Measurements from ENCODE around the gene MT1B.

MT1B gene

DNA sequence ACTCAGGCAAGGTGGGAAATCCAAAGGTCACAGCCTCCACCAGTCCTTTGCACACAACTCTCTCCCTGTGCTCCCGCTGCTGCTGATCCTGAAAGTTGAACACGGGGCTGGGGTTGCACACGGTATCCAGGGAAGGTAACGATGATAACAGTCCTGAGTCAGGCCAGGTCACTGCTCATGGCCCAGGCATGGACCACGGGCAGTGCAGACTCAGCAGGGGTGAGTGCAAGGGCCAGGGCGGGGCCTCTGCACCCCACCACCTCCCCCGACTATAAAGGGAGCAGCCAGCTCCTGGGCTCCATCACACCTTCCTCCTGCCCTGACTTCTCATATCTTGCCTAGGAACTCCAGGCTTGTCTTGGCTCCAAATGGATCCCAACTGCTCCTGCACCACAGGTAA, at the start of gene MT1B:
MT1B (plus strand) TSS at position 301 of the 400 bp plus-strand sequence; CDS start at position 369, 68 bp downstream.
- no peak for DNase-seq (ENCODE audit: low spot score)

DNA sequence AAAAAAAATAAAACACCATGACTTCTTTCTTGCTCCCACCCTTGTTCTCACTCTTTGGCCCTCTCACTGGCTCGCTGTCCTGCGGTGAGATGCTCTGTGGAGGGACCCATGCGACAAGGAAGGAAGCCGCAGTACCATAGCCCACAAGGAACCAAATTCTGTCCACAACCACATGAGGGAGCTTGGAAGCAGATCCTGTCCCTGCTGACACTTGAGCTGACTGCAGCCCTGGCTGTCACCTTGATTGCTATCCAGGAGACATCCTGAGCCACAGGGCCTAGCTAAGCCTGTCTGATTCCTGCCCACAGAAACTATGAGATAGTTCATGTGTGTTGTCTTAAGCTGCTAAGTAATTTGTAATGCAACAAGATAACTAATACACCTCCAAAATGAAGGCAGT, 48.1 kb upstream of the MT1B start:
- DNase-seq (ENCODE audit: low spot score) = no peak

DNA sequence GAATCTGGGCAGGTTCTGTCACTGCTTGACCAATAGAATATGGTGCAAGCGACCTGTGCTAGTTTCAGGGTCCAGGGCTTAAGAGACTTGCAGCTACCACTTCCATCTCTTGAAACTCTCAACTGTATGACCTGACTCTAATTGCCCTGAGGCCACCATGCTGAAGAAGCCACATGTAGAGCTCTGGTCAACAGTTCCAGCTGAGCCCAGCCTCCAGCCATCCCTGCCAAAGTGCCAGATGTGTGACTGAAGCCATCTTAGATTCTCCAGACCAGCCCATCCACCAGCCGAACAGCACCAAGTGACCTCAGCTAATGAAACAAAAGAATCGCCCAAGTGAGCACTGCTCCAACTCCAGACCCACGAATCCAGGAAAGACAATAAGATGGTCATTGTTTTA, 46.7 kb upstream of the MT1B start:
- no peak for DNase-seq (ENCODE audit: low spot score)

DNA sequence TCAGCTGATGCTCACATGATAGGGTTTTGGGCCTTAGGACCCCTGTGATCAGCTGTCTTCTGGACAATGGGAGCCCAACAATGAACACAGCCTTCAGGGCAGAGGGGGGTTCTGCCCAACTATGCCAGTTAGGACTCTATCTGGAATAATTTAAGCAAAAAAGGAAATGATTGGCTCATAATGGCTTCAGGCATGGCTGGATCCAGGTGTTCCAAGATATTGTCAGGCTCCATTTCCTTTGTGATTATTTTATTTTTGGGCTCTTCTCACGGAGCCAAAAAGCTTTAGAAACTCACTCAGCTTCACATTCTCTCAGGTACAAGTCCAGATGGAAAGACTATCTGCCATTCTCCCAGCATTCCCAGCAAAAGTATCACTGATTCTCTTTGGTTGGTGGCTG, 46.2 kb upstream of the MT1B start:
- no peak for DNase-seq (ENCODE audit: low spot score)

DNA sequence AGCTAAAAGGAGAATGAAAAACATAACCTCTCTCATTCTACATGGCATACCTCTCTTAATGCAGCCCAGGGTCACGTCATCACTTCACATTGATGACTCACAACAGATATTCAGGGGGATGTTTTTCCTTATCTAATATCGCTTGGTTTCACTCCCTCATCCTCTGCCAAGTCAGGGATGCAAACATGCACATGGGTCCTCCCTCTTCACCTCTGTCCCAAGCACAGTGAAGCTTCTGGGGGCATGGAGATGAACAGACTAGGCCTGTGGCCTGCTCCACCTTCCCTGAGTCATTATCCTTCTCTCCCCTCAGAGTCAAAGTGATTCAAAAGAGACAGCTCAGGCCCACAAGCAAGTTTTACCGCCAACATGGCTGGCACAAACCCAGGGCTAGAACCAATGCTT, 45.6 kb upstream of the MT1B start:
- DNase-seq (ENCODE audit: low spot score) = peak; percentile 65

DNA sequence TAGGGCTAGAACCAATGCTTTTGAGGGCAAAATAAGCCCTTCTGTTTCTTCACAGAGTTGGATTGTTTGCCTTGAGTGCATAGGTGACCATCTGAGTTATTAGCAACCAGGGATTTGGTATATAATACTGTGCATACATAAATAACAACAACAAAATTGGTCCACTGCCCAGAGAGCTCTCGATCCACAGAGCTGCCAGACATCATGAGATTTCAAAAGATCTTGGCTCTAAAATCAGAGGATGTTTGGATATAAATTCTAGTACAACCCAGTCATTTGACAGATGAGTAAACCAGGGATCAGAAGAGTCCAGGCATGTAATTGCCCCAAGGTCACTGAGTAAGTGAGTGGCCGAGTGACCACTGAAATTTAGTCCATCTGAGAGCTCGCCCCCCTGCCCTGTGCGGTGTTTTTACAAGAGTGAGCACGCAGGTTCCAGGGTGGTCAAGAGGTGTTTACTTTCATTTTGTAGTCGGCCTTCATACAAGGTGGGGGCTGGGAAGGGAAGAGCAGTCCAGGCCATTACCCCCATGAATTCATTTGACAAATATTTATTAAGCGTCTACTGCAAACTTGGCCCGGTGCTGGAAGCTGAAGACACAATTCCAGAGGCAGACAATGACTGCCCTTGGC, 45.1 kb upstream of the MT1B start:
- DNase-seq (ENCODE audit: low spot score) = peak; percentile 63

DNA sequence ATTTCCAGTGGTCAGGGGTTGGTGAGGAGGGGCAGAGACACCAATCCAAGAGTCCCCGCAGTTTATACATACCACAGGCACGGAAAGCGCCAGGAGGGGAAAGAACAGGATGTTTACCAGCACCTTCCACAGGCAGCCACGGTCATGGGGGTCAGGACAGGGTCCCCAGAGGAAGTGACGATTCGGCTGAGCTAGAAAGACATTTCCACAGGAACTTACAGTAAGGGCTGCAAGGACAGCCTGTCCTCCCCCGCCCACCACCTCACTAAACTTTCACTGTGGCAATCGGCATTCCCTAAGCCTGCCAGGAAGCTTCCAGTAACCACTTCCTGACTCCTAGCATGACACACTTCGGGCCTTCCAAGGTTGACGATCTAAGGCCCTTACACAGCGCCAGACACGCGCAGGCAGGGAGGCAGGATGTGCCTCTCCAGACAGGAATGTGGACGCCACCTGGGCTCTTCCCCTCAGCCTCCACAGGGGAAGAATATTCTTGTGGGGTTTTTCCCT, 44.5 kb upstream of the MT1B start:
- peak; percentile 92 for DNase-seq (ENCODE audit: low spot score)

DNA sequence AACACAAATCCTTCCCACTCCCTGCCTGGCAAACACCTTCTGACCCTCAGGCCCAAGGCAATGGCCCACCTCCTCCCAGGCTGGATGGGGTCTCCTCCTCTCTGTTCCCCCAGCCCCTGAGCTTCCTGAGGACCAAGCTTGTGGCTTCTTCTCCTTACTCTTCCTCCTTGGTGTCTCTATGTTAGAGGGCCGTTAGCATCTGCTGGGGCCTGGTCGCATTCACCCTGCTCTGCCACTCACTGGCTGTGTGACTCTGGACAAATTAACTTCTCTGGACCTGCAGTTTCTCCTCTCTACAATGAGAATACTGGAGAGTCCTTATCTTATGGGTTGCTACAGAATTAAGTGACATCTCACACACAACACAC, 44.0 kb upstream of the MT1B start:
- no peak for DNase-seq (ENCODE audit: low spot score)

DNA sequence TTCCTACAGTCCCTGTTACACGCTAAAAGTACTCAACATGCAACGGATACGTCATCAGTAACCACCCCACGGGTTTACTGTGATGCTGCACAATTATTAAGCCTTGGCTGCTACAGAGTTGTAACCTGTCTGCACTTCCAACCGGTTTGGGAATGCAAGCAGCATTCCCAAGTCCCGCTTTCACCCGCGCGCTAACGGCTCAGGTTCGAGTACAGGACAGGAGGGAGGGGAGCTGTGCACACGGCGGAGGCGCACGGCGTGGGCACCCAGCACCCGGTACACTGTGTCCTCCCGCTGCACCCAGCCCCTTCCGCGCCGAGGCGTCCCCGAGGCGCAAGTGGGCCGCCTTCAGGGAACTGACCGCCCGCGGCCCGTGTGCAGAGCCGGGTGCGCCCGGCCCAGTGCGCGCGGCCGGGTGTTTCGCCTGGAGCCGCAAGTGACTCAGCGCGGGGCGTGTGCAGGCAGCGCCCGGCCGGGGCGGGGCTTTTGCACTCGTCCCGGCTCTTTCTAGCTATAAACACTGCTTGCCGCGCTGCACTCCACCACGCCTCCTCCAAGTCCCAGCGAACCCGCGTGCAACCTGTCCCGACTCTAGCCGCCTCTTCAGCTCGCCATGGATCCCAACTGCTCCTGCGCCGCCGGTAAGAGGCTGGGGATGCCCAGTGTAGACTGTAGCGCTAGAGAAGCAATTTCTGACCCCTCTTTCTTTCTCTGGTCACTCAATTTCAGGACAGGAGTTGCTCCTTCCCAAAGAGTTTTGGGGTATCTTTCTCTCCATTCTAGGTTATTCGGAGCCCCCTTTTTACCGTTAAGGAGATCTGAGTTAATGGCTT, 43.4 kb upstream of the MT1B start, which contains the start of gene MT2A:
MT2A (plus strand) TSS at position 542 of the 833 bp plus-strand sequence; CDS start at position 614, 72 bp downstream.
- DNase-seq (ENCODE audit: low spot score) = peak; percentile 96

DNA sequence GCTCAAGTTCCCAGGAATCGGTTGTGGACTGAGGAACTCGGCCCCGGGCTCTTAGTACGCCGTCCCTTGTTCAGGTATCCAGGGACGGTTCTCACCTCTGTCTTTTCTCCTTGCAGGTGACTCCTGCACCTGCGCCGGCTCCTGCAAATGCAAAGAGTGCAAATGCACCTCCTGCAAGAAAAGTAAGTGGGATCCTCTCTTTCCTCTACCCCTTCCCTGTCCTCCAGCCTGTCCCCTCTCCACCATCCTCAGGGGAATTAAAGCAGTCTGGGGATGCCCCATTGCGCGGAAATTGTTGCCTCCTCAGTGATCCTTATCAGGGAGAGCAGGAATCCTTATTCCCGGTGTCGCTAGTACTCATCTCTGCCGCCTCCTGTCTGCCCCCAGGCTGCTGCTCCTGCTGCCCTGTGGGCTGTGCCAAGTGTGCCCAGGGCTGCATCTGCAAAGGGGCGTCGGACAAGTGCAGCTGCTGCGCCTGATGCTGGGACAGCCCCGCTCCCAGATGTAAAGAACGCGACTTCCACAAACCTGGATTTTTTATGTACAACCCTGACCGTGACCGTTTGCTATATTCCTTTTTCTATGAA, 42.7 kb upstream of the MT1B start:
- DNase-seq (ENCODE audit: low spot score) = no peak

DNA sequence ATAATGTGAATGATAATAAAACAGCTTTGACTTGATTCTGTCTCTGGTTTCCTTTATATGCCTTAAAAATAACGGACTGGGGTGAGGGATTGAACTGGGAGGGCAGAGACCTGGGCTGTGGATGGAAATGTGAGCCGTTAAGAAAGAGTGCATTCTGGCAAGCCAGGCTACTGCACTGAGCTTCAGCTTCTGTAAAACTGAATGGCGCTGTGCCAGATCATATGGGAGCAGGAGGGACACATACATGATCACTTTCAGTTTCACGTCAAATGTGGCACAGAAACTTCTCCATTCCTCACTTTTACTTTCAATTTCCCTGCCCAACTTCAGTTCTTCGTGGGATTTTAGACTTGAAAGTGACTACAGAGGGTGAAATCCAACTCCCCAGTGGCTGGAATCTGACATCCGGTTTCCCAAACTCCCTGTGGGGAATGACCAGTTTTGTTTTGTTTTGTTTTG, 42.2 kb upstream of the MT1B start:
- peak; percentile 60 for DNase-seq (ENCODE audit: low spot score)

DNA sequence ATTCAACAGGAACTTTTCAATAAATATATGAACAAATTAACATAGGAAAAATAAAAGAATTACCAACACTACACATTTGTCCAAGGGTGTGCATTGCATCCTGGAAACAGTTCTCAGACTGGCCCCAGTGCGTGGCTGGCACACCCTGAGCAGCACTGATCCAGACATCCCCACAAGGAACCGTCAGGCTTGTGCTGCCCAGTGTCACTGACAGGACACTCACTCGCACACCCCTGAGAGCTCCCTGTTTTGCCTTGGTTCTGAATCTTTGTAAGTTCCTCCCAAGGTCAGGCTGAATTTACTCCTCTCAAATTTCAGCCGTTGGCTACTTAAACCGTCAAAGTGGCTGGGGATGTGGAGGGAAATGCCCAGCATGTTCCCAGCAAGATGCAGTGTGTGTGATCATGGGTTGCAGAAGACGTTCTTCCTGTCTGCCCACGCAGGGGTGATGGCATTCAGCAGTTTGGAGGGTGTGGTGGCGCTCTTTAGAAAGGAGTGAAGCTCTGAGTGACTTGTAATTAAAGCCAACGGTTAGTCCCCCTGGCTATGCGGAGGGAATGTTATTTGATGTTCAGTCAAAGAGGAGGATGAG, 41.6 kb upstream of the MT1B start:
- DNase-seq (ENCODE audit: low spot score) = peak; percentile 67

DNA sequence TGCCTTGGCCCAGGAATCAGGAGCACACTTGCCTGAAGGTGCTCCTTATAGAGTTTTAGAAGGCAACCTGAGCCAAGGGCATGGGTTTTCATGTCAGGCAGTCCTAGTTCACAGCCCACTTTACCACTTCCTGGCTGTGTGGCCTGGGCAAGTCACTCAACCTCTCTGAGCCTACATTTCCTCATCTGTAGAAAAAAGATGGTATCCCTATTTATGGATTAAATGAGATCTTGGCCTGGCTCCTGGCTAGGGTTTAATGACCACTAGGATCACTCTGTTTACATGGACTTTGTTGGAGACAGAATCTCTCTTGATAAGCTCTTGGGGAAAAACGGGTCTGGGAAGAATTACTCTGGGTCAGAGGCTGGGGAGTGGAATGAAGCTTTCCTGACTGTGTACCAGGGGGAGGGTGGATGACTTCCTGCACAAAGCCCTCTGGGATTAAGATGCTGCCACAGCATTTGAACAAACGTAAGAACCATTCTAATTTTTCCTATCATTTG, 41.0 kb upstream of the MT1B start:
- DNase-seq (ENCODE audit: low spot score) = no peak

DNA sequence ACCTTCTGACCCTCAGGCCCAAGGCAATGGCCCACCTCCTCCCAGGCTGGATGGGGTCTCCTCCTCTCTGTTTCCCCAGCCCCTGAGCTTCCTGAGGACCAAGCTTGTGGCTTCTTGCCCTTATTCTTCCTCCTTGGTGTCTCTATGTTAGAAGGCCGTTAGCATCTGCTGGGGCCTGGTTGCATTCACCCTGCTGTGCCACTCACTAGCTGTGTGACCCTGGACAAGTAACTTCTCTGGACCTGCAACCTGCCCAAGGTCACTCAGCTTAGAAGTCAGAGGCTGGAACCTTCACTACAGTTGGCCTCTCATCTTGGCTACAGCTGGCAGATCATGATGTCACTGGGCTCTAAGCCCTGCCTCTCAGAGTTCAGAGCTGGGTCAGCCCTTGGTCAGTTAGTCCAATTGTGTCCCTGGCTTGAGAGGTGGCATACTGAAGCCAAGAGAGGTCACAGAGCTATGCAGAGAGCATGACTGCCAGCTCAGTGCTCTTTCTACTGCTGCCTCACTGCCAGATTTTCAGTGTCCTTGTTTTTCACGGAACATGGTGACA, 40.3 kb upstream of the MT1B start:
- peak; percentile 33 for DNase-seq (ENCODE audit: low spot score)

DNA sequence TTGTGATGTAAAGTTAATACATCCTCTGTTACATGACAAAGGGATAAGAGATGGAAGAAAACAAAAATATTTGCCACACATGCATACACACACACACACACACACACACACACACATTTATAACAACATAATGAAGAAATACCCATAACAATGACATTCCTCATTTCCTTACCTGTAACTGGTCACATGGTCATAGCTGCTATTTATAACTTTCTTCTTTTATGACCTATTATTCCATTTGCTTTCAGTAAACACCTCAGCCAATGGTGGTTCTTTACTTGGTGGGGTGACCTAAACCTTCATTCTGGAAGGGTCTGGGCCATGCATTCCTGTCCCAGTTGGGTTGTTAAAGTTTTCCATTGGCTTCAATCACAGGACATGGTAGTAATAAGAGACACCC, 38.0 kb upstream of the MT1B start:
- DNase-seq (ENCODE audit: low spot score) = no peak

DNA sequence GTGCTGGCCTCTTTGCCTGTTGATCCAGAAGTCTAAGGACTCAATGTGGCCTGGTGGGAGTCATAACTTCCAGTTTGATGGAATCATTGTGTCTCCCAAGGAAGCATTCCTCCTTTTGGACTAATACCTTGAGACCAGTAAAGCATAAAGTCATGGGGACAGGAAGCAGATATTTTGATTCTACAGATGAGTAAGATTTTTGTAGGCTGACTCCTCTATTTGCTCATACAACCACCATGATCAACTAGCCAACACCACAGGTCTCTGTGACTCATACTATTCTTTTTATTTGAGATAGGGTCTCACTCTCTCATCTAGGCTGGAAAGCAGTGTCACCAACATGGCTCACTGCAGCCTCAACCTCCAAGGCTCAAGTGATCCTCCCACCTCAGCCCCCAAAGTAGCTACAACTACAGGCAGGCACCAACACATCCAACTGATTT, 37.1 kb upstream of the MT1B start:
- peak; percentile 39 for DNase-seq (ENCODE audit: low spot score)

DNA sequence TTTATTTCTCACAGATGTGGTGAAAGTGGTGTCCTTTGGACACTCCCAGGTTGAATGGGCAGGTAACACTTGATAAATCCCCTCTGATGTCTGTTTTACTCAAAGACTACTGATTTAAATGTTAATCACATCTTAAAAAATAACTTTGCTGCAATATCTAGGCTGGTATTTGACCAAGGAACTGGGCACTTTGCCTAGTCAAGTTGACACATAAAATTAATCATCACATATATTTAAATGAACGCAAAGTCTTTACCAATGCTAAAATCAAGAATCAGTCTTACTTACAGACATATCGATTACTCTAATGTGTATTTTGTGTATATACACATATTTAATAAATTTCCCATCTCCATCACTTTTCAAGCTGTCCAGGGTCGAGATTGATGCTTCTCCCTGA, 36.3 kb upstream of the MT1B start:
- no peak for DNase-seq (ENCODE audit: low spot score)

DNA sequence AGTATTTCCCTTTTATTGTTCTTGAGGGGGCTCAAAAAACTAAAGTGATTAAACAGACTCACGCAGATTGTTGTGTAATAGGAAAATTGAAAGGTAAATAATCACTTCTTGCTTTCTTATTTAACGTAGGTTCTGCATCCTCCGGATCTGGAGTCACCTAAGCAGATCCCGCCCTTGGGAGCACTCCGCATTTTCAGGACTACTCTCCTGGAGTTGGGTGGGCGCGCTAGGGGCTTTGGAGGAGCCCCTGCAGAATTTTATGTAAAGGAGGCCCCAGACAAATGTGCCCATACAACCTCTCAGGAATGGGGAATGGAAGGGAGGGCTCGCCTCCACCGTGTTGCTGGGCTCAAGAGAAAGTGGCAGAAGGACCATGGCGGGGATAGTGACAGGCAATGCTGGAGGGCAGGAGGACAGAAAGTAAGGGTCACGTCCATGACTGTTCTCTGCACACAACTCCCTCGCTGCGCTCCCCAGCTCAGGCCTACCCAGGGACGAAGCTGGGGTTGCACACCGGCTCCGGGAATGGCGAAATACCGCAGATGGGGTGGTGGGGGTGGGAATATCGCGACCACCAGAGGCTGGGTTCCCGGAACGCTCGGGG, 35.0 kb upstream of the MT1B start:
- no peak for DNase-seq (ENCODE audit: low spot score)

DNA sequence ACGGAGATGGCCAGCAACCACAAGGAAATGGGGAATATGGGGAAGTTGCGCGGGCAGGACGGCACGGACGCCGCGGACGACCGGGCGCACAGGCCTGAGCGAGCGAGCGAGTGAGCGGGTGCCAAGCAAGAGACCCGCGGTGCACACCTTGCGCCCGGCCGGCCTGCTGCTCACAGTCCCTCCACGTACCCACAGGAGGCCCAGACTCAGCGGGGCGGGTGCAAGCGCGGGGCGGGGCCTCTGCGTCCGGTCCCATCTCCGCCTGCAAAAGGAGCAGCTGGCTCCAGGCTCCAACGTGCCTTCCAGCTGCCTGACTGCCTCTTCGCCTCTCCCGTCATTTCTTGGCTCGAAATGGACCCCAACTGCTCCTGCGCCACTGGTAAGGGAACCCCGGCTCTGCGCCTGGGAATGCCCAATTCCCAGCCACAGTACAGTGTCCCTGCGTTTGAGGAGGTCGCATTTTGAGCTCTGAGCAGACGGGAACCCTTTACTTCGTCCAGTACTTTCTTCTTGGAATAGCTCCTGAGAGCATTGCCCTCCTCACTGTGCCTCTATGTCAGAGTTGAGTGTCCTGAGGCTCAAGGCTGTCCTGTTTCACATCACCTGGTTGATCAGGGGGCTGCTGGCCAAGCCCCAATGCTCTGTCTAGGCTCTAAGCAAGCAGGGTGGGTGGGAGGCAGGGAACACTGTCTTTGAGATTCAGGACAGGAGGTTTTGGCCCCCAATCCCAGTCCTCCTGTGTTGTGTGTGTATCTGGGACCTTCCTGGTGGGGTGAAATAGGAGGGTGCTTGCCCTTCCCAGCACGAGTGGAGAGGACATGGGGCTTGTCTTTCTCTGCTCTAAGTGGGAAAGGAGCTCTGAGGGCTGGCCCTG, 34.2 kb upstream of the MT1B start:
- DNase-seq (ENCODE audit: low spot score) = peak; percentile 86

DNA sequence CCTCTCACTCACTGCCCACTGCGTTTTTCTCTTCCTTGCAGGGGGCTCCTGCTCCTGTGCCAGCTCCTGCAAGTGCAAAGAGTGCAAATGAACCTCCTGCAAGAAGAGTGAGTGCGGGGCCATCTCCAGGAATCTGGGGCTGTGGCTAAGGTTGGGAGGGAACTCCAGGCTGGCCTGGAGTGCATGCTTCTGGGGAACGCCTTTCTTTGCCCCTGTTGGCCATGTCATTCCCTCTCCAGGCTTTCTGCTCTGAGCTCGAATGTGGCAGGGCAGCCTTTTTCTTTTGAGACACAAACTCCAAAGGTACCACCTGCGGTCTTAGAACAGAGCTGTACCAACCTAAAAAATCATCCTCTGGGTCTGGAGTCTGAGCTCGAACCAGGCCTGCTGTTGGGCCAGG, 33.5 kb upstream of the MT1B start:
- DNase-seq (ENCODE audit: low spot score) = no peak
